Measurements from ENCODE around the gene IFI6. TPM values are rescaled to one million over a fixed set of nuclear protein-coding genes. Genes with fewer than 3 reads are reported as not detected.

The IFI6 gene
- total RNA-seq, 1 experiment from 2014 or later, result 426 TPM

DNA sequence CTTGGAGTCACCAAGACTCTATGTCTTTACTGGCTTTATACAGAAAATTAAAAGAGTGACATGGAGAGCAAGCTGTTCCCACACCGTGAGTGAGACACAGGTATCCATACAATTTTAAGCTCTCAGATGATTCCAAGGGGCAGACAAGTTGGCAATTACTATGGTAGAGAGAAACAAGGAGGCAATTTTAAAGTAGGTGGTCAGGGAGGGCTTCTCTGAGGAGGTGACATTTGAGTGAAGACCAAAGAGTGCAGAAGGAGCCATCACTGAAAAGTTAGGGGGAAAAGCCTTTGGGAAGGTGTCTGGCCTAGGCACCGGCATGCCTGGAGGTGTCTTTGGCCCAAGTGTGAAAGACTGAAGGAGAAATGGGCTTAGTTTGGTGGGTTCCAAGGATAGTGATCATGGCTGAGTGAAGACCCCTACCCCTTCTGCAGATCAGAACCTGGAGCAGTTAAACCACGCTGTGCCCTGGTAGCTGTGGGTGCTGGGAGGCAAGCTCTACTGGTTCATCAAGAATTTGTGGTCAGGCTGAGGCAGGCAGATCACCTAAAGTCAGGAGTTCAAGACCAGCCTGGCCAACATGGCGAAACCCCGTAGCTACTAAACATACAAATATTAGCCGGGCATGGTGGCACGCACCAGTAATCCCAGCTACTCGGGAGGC, 10.4 kb downstream of the IFI6 start:
- Mint-ChIP-seq H3K9me3 (ENCODE audit: low read depth, unreplicated experiment) (no peaks in the 10 kb centered on the region), H3K4me1 (ENCODE audit: low read depth, unreplicated experiment) (peaks cover 27% of the 10 kb centered on the region), H3K27me3 (ENCODE audit: unreplicated experiment) (no peaks in the 10 kb centered on the region), H3K36me3 (ENCODE audit: insufficient read depth, unreplicated experiment) (peaks cover 17% of the 10 kb centered on the region), H3K27ac (ENCODE audit: unreplicated experiment) (no peak overlapping the region), H3K4me3 (ENCODE audit: low read depth, unreplicated experiment) (no peak overlapping the region)
- BruUV-seq (replicated peaks), result no TSS peak
- TF ChIP-seq, protein P1, sequence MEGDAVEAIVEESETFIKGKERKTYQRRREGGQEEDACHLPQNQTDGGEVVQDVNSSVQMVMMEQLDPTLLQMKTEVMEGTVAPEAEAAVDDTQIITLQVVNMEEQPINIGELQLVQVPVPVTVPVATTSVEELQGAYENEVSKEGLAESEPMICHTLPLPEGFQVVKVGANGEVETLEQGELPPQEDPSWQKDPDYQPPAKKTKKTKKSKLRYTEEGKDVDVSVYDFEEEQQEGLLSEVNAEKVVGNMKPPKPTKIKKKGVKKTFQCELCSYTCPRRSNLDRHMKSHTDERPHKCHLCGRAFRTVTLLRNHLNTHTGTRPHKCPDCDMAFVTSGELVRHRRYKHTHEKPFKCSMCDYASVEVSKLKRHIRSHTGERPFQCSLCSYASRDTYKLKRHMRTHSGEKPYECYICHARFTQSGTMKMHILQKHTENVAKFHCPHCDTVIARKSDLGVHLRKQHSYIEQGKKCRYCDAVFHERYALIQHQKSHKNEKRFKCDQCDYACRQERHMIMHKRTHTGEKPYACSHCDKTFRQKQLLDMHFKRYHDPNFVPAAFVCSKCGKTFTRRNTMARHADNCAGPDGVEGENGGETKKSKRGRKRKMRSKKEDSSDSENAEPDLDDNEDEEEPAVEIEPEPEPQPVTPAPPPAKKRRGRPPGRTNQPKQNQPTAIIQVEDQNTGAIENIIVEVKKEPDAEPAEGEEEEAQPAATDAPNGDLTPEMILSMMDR (IDR thresholded peaks at IDR 0.05; ENCODE audit: unreplicated experiment), result no peak
- DNase-seq, result no peak
- intact Hi-C loops (cut with micrococcal nuclease; ENCODE audit: unreplicated experiment), result loop anchor here (5.0 kb wide), 1 partner anchor 104 kb away; no protein-coding TSS in a partner anchor
- CTCF ChIA-PET, result interaction anchor here (0.6 to 0.7 kb wide), 3 partner anchors 238 to 724 kb away, joined by 4 to 9 read pairs (median 8); no protein-coding TSS in a partner anchor

GRCh38 chr1:27660300-27660835, 11.6 kb downstream of the IFI6 start:
- BruUV-seq (replicated peaks), result no TSS peak
- Mint-ChIP-seq H3K27ac (ENCODE audit: unreplicated experiment) (peak overlapping the region; percentile 82), H3K4me1 (ENCODE audit: low read depth, unreplicated experiment) (peaks cover 27% of the 10 kb centered on the region), H3K27me3 (ENCODE audit: unreplicated experiment) (no peaks in the 10 kb centered on the region), H3K9me3 (ENCODE audit: low read depth, unreplicated experiment) (no peaks in the 10 kb centered on the region), H3K4me3 (ENCODE audit: low read depth, unreplicated experiment) (peak overlapping the region; percentile 74), H3K36me3 (ENCODE audit: insufficient read depth, unreplicated experiment) (peaks cover 17% of the 10 kb centered on the region)
- TF ChIP-seq, protein P1 (IDR thresholded peaks at IDR 0.05; ENCODE audit: unreplicated experiment), result no peak
- CTCF ChIA-PET, result no interaction called here
- intact Hi-C loops (cut with micrococcal nuclease; ENCODE audit: unreplicated experiment), result loop anchor here (5.0 kb wide), 1 partner anchor 103 kb away; no protein-coding TSS in a partner anchor
- no peak for DNase-seq

- peak overlapping the region; percentile 74 for H3K4me3 Mint-ChIP-seq (ENCODE audit: low read depth, unreplicated experiment)
- peak; percentile 88 for DNase-seq
- CTCF ChIA-PET, result no interaction called here
- peaks cover 17% of the 10 kb centered on the region for H3K36me3 Mint-ChIP-seq (ENCODE audit: insufficient read depth, unreplicated experiment)
- intact Hi-C loops (cut with micrococcal nuclease; ENCODE audit: unreplicated experiment), result loop anchor here (5.0 kb wide), 1 partner anchor 102 kb away; no protein-coding TSS in a partner anchor
- H3K4me1 Mint-ChIP-seq (ENCODE audit: low read depth, unreplicated experiment), result peaks cover 34% of the 10 kb centered on the region
- TF ChIP-seq, protein P1 (IDR thresholded peaks at IDR 0.05; ENCODE audit: unreplicated experiment), result no peak
- H3K9me3 Mint-ChIP-seq (ENCODE audit: low read depth, unreplicated experiment), result no peaks in the 10 kb centered on the region
- H3K27ac Mint-ChIP-seq (ENCODE audit: unreplicated experiment), result peak overlapping the region; percentile 82
- BruUV-seq (replicated peaks), result no TSS peak
- no peaks in the 10 kb centered on the region for H3K27me3 Mint-ChIP-seq (ENCODE audit: unreplicated experiment)
Measured at GRCh38 chr1:27659497-27660299, 12.3 kb downstream of the IFI6 start.

DNA sequence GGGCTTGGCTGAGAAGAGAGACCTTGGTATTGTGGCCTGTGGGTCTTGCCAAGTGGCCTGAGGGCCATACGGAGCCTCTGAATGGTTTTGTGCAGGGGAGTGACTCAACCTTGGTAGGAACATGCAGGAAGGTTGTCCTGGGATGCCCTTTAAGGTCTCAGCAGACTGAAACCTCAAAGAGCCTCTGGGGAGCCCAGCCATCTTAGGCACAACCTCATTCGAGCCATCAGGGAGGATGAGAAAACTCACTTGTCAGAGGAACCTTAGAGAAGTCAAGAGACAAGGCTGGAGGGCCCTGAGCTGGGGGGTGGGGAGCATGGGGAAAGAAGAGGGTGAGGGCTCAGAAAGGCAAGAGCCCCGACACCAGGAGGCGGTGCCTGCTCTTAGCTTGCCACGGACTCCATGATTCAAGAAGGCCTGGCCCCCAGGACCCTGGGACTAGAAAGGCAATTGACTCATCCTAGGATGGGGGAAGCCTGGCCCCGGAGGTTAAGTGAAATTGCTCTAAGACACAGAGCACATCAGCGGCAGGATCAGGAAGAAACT, 13.0 kb downstream of the IFI6 start:
- CTCF ChIA-PET, result no interaction called here
- Mint-ChIP-seq H3K27me3 (ENCODE audit: unreplicated experiment) (no peaks in the 10 kb centered on the region), H3K36me3 (ENCODE audit: insufficient read depth, unreplicated experiment) (peaks cover 17% of the 10 kb centered on the region), H3K4me1 (ENCODE audit: low read depth, unreplicated experiment) (peaks cover 35% of the 10 kb centered on the region), H3K9me3 (ENCODE audit: low read depth, unreplicated experiment) (no peaks in the 10 kb centered on the region), H3K4me3 (ENCODE audit: low read depth, unreplicated experiment) (peak overlapping the region; percentile 74), H3K27ac (ENCODE audit: unreplicated experiment) (peak overlapping the region; percentile 32)
- DNase-seq, result no peak
- BruUV-seq (replicated peaks), result no TSS peak
- intact Hi-C loops (cut with micrococcal nuclease; ENCODE audit: unreplicated experiment), result no loop called here
- TF ChIP-seq, protein P1 (IDR thresholded peaks at IDR 0.05; ENCODE audit: unreplicated experiment), result no peak
